Uterus (tissue), 4 donors: ENCODE measurements around the gene SBF1. TPM values are rescaled to one million over a fixed set of nuclear protein-coding genes. Genes with fewer than 3 reads are reported as not detected.

Experiments used
- DNase-seq, 2 donors: peaks; one replicate each; pipeline ENCODE4 v3.0.0-alpha.2; 2019 to 2020
- H3K27ac ChIP-seq, 2 donors: fragments of 200-600 bp; sonication (generic); 1 replicate in 1 of 2; 2 replicates in 1 of 2; pipeline ENCODE4 v1.5.1; 2016 to 2018
- H3K27me3 ChIP-seq, 2 donors: fragments of 200-600 bp; sonication (generic); one replicate each; pipeline ENCODE4 v1.5.1; 2018 to 2019; ENCODE audit warnings: control low read depth in 1 of 2
- H3K36me3 ChIP-seq, 2 donors: fragments of 200-600 bp; sonication (generic); one replicate each; pipeline ENCODE4 v1.5.1; 2019; ENCODE audit warnings: control low read depth in 1 of 2
- H3K4me1 ChIP-seq, 2 donors: fragments of 200-600 bp; sonication (generic); one replicate each; pipeline ENCODE4 v1.5.1; 2018 to 2019; ENCODE audit warnings: control low read depth in 1 of 2
- H3K4me3 ChIP-seq, 2 donors: fragments of 200-600 bp; sonication (generic); 1 replicate in 1 of 2; 2 replicates in 1 of 2; pipeline ENCODE4 v1.5.1; 2018 to 2019; ENCODE audit warnings: mild to moderate bottlenecking in 1 of 2
- H3K9me3 ChIP-seq, 2 donors: fragments of 200-600 bp; sonication (generic); one replicate each; pipeline ENCODE4 v1.5.1; 2019; ENCODE audit warnings: control low read depth in 1 of 2
- CTCF ChIP-seq, 4 experiments: fragments of 200-600 bp in 2 of 4; fragments of 450-650 bp in 2 of 4; sonication (generic) in 2 of 4; IDR thresholded peaks; one replicate each; pipeline ENCODE4 v1.5.1; 2016 to 2019; ENCODE audit warnings: antibody characterized with exemption in 4 of 4, mild to moderate bottlenecking in 2 of 4, moderate library complexity in 1 of 4
- POLR2A ChIP-seq, 2 donors: fragments of 450-650 bp; IDR thresholded peaks; one replicate each; pipeline ENCODE4 v1.6.1; 2016; ENCODE audit warnings: antibody characterized with exemption in 2 of 2, mild to moderate bottlenecking in 1 of 2, moderate library complexity in 1 of 2
- intact Hi-C: fragments of 100-400 bp; cut with DNase I; formaldehyde crosslinking; loops from one replicate; pipeline ENCODE4 v1.15.1; 2023; ENCODE audit warnings: low total_unique reads
- total RNA-seq, 4 donors: library from RNA; depleted of rRNA in 3 of 4; stranded (reverse); fragments of >200 nt in 3 of 4; gene quantifications; one replicate each; pipeline versions ENCODE4 v1.1.0 to v1.2.4, GENCODE V29; 2014 to 2023
- donor health status: DM: yes; HTN: yes; CAD: no.

The SBF1 gene
- total RNA-seq, 4 donors from 2014 or later, result 35.0 to 84.0 (median 60.9) TPM

GRCh38 chr22:50471962-50472361 lies 2.9 kb downstream of the SBF1 start:
- Histone ChIP-seq H3K27ac (no peak overlapping the region), H3K4me1 (peaks cover 0 to 25% of the 10 kb centered on the region in 2 donors)

GRCh38 chr22:50471197-50471847 lies 3.5 kb downstream of the SBF1 start:
- no peaks in the 10 kb centered on the region for H3K36me3 ChIP-seq
- no peaks in the 10 kb centered on the region for H3K27me3 ChIP-seq
- TF ChIP-seq CTCF (IDR thresholded peaks at IDR 0.05) (no peak), POLR2A (IDR thresholded peaks at IDR 0.05) (no peak)
- H3K27ac ChIP-seq, result no peak overlapping the region
- no peak overlapping the region for H3K4me3 ChIP-seq
- intact Hi-C loops, result no loop called here
- peaks cover 0 to 25% of the 10 kb centered on the region in 2 donors for H3K4me1 ChIP-seq
- no peaks in the 10 kb centered on the region for H3K9me3 ChIP-seq
- DNase-seq, result no peak

More at GRCh38 chr22:50471962-50472361, 2.9 kb downstream of the SBF1 start:
- Histone ChIP-seq H3K27me3 (no peaks in the 10 kb centered on the region), H3K36me3 (no peaks in the 10 kb centered on the region), H3K4me3 (no peak overlapping the region), H3K9me3 (no peaks in the 10 kb centered on the region)
- intact Hi-C loops, result no loop called here
- TF ChIP-seq CTCF (IDR thresholded peaks at IDR 0.05), result no peak
- no peak for TF ChIP-seq POLR2A (IDR thresholded peaks at IDR 0.05)
- DNase-seq, result no peak

- Histone ChIP-seq H3K9me3 (no peaks in the 10 kb centered on the region), H3K4me1 (peaks cover 0 to 25% of the 10 kb centered on the region in 2 donors), H3K27ac (no peak overlapping the region), H3K4me3 (no peak overlapping the region), H3K27me3 (no peaks in the 10 kb centered on the region), H3K36me3 (no peaks in the 10 kb centered on the region)
- DNase-seq, result no peak
- intact Hi-C loops, result no loop called here
- no peak for TF ChIP-seq CTCF (IDR thresholded peaks at IDR 0.05)
- no peak for TF ChIP-seq POLR2A (IDR thresholded peaks at IDR 0.05)
These were observed 4.3 kb downstream of the SBF1 start for GRCh38 chr22:50470491-50470890.

- H3K36me3 ChIP-seq, result no peaks in the 10 kb centered on the region
- H3K27ac ChIP-seq, result no peak overlapping the region
- DNase-seq, result no peak
- no peak for TF ChIP-seq CTCF (IDR thresholded peaks at IDR 0.05)
- no peak for TF ChIP-seq POLR2A (IDR thresholded peaks at IDR 0.05)
- intact Hi-C loops, result no loop called here
- H3K4me1 ChIP-seq, result peaks cover 0 to 22% of the 10 kb centered on the region in 2 donors
- H3K9me3 ChIP-seq, result no peaks in the 10 kb centered on the region
- no peaks in the 10 kb centered on the region for H3K27me3 ChIP-seq
- H3K4me3 ChIP-seq, result no peak overlapping the region
These were observed 5.2 kb downstream of the SBF1 start for GRCh38 chr22:50469377-50470305.

- H3K27ac ChIP-seq, result no peak overlapping the region
- no peak for DNase-seq
- no peaks in the 10 kb centered on the region for H3K27me3 ChIP-seq
- H3K9me3 ChIP-seq, result no peaks in the 10 kb centered on the region
- intact Hi-C loops, result no loop called here
- peaks cover 0 to 19% of the 10 kb centered on the region in 2 donors for H3K4me1 ChIP-seq
- H3K36me3 ChIP-seq, result no peaks in the 10 kb centered on the region
- no peak overlapping the region for H3K4me3 ChIP-seq
- no peak for TF ChIP-seq CTCF (IDR thresholded peaks at IDR 0.05)
- no peak for TF ChIP-seq POLR2A (IDR thresholded peaks at IDR 0.05)
These were observed 6.2 kb downstream of the SBF1 start for GRCh38 chr22:50468626-50469025.
